NCI-H510A (cell line): ENCODE results near the gene ZBTB46.

Experiments
- DNase-seq: peaks from one replicate; lab custom pipeline; 2025; lab: John Stamatoyannopoulos, UW

ZBTB46 gene

GRCh38 chr20:63767886-63768285 is 63.2 kb downstream of the ZBTB46 start:
- no peak for DNase-seq

- DNase-seq = no peak
Observed at GRCh38 chr20:63767456-63767855, 63.6 kb downstream of the ZBTB46 start.

- no peak for DNase-seq
Observed at GRCh38 chr20:63766695-63767426, 64.2 kb downstream of the ZBTB46 start.

GRCh38 chr20:63765902-63766301 is 65.2 kb downstream of the ZBTB46 start:
- DNase-seq = no peak

- no peak for DNase-seq
Observed at GRCh38 chr20:63765082-63765873, 65.8 kb downstream of the ZBTB46 start.

GRCh38 chr20:63759377-63759901 is 71.6 kb downstream of the ZBTB46 start:
- no peak for DNase-seq

GRCh38 chr20:63758152-63758551 is 72.9 kb downstream of the ZBTB46 start:
- DNase-seq = no peak

- no peak for DNase-seq
Observed at GRCh38 chr20:63756648-63756991, 74.4 kb downstream of the ZBTB46 start.

GRCh38 chr20:63755933-63756647 is 75.0 kb downstream of the ZBTB46 start:
- no peak for DNase-seq

- no peak for DNase-seq
Observed at GRCh38 chr20:63754008-63754407, 77.1 kb downstream of the ZBTB46 start.

GRCh38 chr20:63753381-63753780 is 77.7 kb downstream of the ZBTB46 start:
- no peak for DNase-seq

GRCh38 chr20:63752411-63753101 is 78.5 kb downstream of the ZBTB46 start:
- no peak for DNase-seq

GRCh38 chr20:63751471-63752271 is 79.4 kb downstream of the ZBTB46 start:
- no peak for DNase-seq

GRCh38 chr20:63750807-63751470 is 80.1 kb downstream of the ZBTB46 start:
- no peak for DNase-seq

GRCh38 chr20:63749597-63750508 is 81.2 kb downstream of the ZBTB46 start:
- no peak for DNase-seq

GRCh38 chr20:63748934-63749270 is 82.2 kb downstream of the ZBTB46 start:
- no peak for DNase-seq

- DNase-seq = no peak
Observed at GRCh38 chr20:63748070-63748933, 82.8 kb downstream of the ZBTB46 start.

GRCh38 chr20:63747622-63748069 is 83.4 kb downstream of the ZBTB46 start:
- no peak for DNase-seq
